NCI-H2107 treated with DMSO at 0.1 percent for 48 hours (cell line): Measurements from ENCODE around the gene WWP2.

Source experiments
- DNase-seq: peaks from one replicate; lab custom pipeline; 2025; ENCODE audit not compliant: unreplicated experiment; lab: John Stamatoyannopoulos, UW

Gene WWP2

GRCh38 chr16:69924041-69924775 is 162.1 kb downstream of the WWP2 start:
- DNase-seq = no peak

- no peak for DNase-seq
Measured at GRCh38 chr16:69924777-69925191, 162.7 kb downstream of the WWP2 start.

- no peak for DNase-seq
Measured at GRCh38 chr16:69925311-69925710, 163.2 kb downstream of the WWP2 start.

GRCh38 chr16:69926241-69926640 is 164.1 kb downstream of the WWP2 start:
- no peak for DNase-seq

- DNase-seq = no peak
Measured at GRCh38 chr16:69927056-69927757, 165.1 kb downstream of the WWP2 start.

GRCh38 chr16:69928856-69929400 is 166.8 kb downstream of the WWP2 start:
- no peak for DNase-seq

DNA sequence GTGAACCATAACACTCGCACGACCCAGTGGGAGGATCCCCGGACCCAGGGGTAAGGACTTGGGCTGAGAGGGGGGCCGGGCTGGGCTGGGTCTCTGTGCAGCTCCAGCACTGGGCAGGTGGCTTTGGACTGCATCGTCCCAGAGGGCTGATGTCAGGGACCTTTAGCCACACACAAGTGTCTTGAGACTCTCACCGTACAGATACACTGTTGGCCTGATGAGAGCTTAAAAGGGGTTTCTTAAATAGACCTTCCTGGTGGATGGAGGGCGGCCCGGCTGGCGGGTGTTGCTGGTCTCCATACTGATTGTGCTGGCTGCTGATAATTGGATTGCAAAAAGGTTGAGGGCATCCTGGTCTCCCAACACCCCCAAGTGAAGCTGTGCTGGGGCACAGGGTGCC is 167.3 kb downstream of the WWP2 start:
- DNase-seq = no peak

- DNase-seq = peak; percentile 27
Measured at GRCh38 chr16:69930117-69930776, 168.1 kb downstream of the WWP2 start.

GRCh38 chr16:69931631-69932030 is 169.5 kb downstream of the WWP2 start:
- DNase-seq = no peak

DNA sequence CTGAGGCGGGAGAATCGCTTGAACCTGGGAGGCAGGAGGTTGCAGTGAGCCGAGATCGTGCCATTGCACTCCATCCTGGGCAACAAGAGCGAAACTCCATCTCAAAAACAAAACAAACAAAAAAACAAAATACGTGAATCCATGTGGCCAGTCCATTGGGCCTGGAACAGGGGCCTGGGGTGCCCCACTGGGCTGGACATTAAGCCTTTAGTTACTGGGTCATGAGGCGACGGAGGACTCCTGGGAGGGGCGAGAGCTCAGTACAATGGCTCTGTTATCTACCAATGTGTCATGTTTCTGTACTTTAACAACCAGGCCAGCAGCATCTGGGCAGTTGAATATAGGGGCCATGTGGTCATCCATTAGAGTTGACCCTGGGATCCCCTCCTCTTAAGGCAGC is 170.1 kb downstream of the WWP2 start:
- no peak for DNase-seq

GRCh38 chr16:69932691-69933392 is 170.7 kb downstream of the WWP2 start:
- no peak for DNase-seq

GRCh38 chr16:69934044-69934443 is 171.9 kb downstream of the WWP2 start:
- no peak for DNase-seq

DNA sequence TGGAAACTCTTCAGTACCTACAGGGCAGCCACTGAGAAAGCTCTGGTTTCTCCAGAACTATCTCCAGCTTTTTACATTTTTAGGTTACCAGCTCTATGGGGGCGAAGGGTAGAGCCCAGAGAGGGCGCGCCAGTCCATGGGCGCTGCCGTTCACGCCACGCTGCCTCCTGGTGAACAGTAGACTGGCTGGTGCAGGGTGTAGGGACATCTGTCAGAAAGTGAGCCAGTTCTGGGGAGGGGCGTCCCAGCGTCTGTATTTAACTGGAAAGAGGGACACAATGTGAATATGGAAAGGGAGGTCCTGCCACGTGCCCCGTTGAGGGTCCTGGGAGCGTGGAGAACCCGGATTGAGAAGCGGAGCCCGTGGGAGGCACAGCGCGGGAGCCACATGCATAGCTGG is 172.6 kb downstream of the WWP2 start:
- DNase-seq = no peak

DNA sequence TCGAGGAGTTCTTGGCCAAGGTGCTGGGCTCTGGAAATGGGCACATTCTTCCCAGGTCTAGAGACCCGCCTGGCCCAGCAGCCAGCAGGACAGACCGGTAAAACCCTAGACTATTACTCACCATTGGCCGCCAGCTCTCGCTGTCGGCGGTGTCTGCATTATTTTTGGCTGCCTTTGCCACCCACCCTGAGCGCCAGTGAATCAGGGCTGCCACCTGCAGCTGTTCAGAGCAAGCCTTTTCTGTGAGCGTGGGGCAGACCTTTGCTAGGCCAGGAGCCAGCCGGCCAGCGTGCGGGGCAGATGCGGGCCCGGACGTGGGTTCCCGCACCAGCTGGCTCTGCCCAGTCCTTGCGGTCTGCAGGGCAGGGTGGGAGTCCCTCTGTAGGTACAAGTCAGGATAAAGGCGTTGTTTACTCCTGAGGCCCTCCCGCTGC is 173.2 kb downstream of the WWP2 start:
- DNase-seq = no peak

DNA sequence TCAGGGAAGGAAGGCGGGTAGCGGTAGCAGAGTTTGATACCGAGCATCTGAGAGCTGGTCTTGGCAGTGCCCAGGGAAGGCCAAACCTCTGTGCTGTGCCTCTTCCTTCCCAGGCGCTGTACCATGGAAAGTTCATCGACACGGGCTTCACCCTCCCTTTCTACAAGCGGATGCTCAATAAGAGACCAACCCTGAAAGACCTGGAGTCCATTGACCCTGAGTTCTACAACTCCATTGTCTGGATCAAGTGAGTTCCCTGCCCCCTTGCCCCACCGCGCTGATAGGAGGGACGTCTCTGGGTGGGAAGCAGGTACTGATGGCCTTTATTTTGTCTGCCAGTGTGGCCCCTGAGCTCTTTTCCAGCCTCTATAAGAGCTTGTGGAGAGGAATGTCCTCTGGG is 173.6 kb downstream of the WWP2 start:
- DNase-seq = no peak

DNA sequence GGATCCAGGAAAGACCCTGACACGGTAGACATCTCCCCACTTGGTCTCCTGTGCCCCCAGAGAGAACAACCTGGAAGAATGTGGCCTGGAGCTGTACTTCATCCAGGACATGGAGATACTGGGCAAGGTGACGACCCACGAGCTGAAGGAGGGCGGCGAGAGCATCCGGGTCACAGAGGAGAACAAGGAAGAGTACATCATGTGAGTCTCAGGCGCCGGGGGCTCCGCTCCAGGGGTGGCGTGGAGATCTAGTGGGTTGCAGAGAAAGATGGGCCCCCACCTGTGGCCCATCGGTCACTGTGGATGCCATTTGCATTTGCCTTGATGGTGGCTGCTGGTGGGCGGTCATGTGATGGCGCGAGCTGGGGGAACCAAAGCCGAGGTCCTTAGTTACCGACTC is 174.1 kb downstream of the WWP2 start:
- DNase-seq = no peak

DNA sequence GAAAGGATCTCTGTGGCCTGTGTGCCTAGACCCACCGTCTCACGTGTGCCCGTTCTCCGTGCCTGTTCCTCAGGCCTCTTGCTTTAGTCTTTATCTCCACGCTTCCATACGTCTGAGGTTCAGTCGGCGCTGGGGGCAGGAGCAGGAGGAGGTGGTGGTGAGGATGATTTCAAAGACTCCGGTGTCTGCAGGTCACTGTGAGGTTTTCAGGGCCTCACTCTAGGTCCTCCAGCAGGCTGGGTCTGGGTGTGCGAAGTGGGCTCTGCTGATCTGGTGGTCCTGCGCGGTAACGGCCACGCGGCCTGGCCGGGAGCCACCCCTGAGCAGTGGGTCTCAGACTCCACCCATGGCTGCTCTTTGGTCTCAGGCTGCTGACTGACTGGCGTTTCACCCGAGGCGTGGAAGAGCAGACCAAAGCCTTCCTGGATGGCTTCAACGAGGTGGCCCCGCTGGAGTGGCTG is 174.6 kb downstream of the WWP2 start:
- no peak for DNase-seq

GRCh38 chr16:69937465-69937951 is 175.4 kb downstream of the WWP2 start:
- DNase-seq = no peak

DNA sequence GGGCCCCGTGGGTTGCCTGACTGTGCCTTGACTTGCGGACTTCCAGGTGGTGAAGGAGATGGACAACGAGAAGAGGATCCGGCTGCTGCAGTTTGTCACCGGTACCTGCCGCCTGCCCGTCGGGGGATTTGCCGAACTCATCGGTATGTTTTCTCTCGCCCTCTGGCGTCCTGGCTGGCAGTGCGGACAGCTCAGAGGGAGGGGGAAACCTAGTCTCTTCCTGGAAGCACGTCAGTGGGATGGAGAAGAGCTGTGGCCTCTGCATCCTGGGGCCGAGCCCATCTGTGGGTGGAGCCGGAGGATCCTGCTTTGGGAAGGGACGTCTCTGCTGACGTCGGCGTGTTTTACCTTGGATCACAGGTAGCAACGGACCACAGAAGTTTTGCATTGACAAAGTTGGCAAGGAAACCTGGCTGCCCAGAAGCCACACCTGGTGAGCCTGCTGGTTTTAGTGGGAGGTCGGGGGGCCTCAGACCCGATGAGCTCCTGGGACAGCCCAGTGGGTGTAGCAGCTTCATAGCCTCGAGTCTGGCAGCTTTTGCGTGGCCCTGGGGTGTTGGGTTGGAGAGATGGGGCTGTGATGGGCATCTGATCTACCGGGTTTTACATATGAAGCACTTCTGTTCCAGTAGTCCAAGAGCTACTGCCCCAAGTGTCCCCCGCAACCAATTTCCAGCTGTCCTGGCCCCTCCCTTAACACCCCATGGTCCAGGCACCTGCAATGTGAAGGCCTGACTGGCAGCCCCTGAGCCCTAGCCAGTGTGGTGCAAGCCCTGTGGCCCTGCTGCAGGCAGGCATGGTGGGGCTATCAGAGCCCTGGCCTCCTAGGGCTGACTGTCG is 177.1 kb downstream of the WWP2 start:
- no peak for DNase-seq
